ENCODE measurements around the gene ARHGAP12.

Gene ARHGAP12

GRCh38 chr10:31855033-31855432 lies 73.6 kb downstream of the ARHGAP12 start:
- no peak for TF ChIP-seq GATA2 (IDR thresholded peaks at IDR 0.05; ENCODE audit: low read depth, low read length)
- no peak for TF ChIP-seq GATA3 (IDR thresholded peaks at IDR 0.05; ENCODE audit: low read depth, low read length)

GRCh38 chr10:31853629-31854028 lies 75.0 kb downstream of the ARHGAP12 start:
- TF ChIP-seq GATA2 (IDR thresholded peaks at IDR 0.05; ENCODE audit: low read depth, low read length) (no peak), GATA3 (IDR thresholded peaks at IDR 0.05; ENCODE audit: low read depth, low read length) (no peak)

- TF ChIP-seq GATA3 (IDR thresholded peaks at IDR 0.05; ENCODE audit: low read depth, low read length) = no peak
- no peak for TF ChIP-seq GATA2 (IDR thresholded peaks at IDR 0.05; ENCODE audit: low read depth, low read length)
Observed at GRCh38 chr10:31851216-31851615, 77.4 kb downstream of the ARHGAP12 start.

- no peak for TF ChIP-seq GATA2 (IDR thresholded peaks at IDR 0.05; ENCODE audit: low read depth, low read length)
- TF ChIP-seq GATA3 (IDR thresholded peaks at IDR 0.05; ENCODE audit: low read depth, low read length) = no peak
Observed at GRCh38 chr10:31847515-31847914, 81.1 kb downstream of the ARHGAP12 start.

GRCh38 chr10:31838709-31839108 lies 89.9 kb downstream of the ARHGAP12 start:
- TF ChIP-seq GATA2 (IDR thresholded peaks at IDR 0.05; ENCODE audit: low read depth, low read length) (no peak), GATA3 (IDR thresholded peaks at IDR 0.05; ENCODE audit: low read depth, low read length) (no peak)

- TF ChIP-seq GATA3 (IDR thresholded peaks at IDR 0.05; ENCODE audit: low read depth, low read length) = no peak
Observed at GRCh38 chr10:31838065-31838464, 90.6 kb downstream of the ARHGAP12 start.

GRCh38 chr10:31836569-31837406 lies 91.8 kb downstream of the ARHGAP12 start:
- TF ChIP-seq GATA2 (IDR thresholded peaks at IDR 0.05; ENCODE audit: low read depth, low read length) (no peak), GATA3 (IDR thresholded peaks at IDR 0.05; ENCODE audit: low read depth, low read length) (no peak)

GRCh38 chr10:31833753-31834152 lies 94.9 kb downstream of the ARHGAP12 start:
- TF ChIP-seq GATA2 (IDR thresholded peaks at IDR 0.05; ENCODE audit: low read depth, low read length) = no peak
- no peak for TF ChIP-seq GATA3 (IDR thresholded peaks at IDR 0.05; ENCODE audit: low read depth, low read length)

GRCh38 chr10:31832261-31832660 lies 96.4 kb downstream of the ARHGAP12 start:
- TF ChIP-seq GATA3 (IDR thresholded peaks at IDR 0.05; ENCODE audit: low read depth, low read length) (no peak), GATA2 (IDR thresholded peaks at IDR 0.05; ENCODE audit: low read depth, low read length) (no peak)

GRCh38 chr10:31830887-31831286 lies 97.7 kb downstream of the ARHGAP12 start:
- TF ChIP-seq GATA2 (IDR thresholded peaks at IDR 0.05; ENCODE audit: low read depth, low read length) (no peak), GATA3 (IDR thresholded peaks at IDR 0.05; ENCODE audit: low read depth, low read length) (no peak)

- TF ChIP-seq GATA3 (IDR thresholded peaks at IDR 0.05; ENCODE audit: low read depth, low read length) = no peak
- TF ChIP-seq GATA2 (IDR thresholded peaks at IDR 0.05; ENCODE audit: low read depth, low read length) = no peak
Observed at GRCh38 chr10:31829776-31830175, 98.9 kb downstream of the ARHGAP12 start.

- TF ChIP-seq GATA2 (IDR thresholded peaks at IDR 0.05; ENCODE audit: low read depth, low read length) = no peak
- no peak for TF ChIP-seq GATA3 (IDR thresholded peaks at IDR 0.05; ENCODE audit: low read depth, low read length)
Observed at GRCh38 chr10:31823358-31823757, 105.3 kb downstream of the ARHGAP12 start.

- no peak for TF ChIP-seq GATA3 (IDR thresholded peaks at IDR 0.05; ENCODE audit: low read depth, low read length)
- no peak for TF ChIP-seq GATA2 (IDR thresholded peaks at IDR 0.05; ENCODE audit: low read depth, low read length)
Observed at GRCh38 chr10:31822616-31823318, 105.9 kb downstream of the ARHGAP12 start.

- TF ChIP-seq GATA2 (IDR thresholded peaks at IDR 0.05; ENCODE audit: low read depth, low read length) (no peak), GATA3 (IDR thresholded peaks at IDR 0.05; ENCODE audit: low read depth, low read length) (no peak)
Observed at GRCh38 chr10:31822150-31822549, 106.5 kb downstream of the ARHGAP12 start.
